ENCODE data around the gene MAMDC4. TPM values are rescaled to one million over a fixed set of nuclear protein-coding genes. Genes with fewer than 3 reads are reported as not detected.
"Not testable (repeated sequence)": the region's sequence is repeated elsewhere in the genome, so short reads cannot be mapped to it uniquely, and the experiment has no call there.

Gene MAMDC4
- total RNA-seq, 1 experiment from 2014 or later, result 17.3 TPM

DNA sequence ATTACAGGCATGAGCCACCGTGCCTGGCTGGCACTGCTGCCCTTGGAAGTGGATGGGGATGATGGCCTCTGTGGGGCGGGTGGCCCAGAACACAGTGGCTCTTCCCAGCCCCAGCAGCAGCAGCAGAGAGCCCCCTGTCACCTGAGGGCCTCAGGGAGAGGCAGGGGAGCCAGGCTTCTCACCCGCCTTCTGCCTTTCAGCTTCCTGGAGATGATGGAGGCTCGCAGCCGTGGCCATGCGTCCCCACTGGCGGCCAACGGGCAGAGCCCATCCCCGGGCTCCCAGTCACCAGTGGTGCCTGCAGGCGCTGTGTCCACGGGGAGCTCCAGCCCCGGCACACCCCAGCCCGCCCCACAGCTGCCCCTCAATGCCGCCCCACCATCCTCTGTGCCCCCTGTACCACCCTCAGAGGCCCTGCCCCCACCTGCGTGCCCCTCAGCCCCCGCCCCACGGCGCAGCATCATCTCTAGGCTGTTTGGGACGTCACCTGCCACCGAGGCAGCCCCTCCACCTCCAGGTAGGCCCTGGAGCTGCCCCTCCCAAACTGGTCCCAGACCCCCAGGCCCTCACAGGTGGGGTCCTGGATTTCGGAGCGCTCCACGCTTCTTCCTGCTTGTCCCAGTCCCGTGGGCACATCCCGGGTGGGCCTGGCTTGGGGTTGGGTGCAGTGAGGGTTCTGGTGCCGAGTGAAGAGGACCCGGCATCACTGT lies 14.8 kb upstream of the MAMDC4 start:
- H3K4me1 ChIP-seq (ENCODE audit: control insufficient read depth in 1 of 2, insufficient read depth in 2 of 2, low read length in 2 of 2), result peaks cover 21 to 27% of the 10 kb centered on the region in 2 experiments
- intact Hi-C loops (cut with micrococcal nuclease), result no loop called here

GRCh38 chr9:136837856-136838277 lies 14.3 kb upstream of the MAMDC4 start:
- DNase-seq (ENCODE audit: low read depth, low spot score); H3K79me2 ChIP-seq (ENCODE audit: insufficient read depth, low read length); H3K9ac ChIP-seq (ENCODE audit: low read length); H4K20me1 ChIP-seq (ENCODE audit: insufficient read depth); CTCF ChIA-PET; H2AFZ ChIP-seq (ENCODE audit: low read depth, low read length, poor library complexity, severe bottlenecking); BruUV-seq (replicated peaks); H3K4me2 ChIP-seq (ENCODE audit: low read length); H3K4me3 ChIP-seq (replicated peaks in 1 of 2; ENCODE audit: low read depth in 1 of 2, low read length in 2 of 2); H3K27ac ChIP-seq (ENCODE audit: low read depth, low read length); H3K36me3 ChIP-seq (ENCODE audit: control insufficient read depth in 1 of 2, insufficient read depth in 2 of 2, low read length in 2 of 2); POLR2A ChIA-PET; RAD21 ChIA-PET (ENCODE audit: low non-redundant PET in 1 of 2, low total read pairs in 2 of 2, uncharacterized antibody in 2 of 2, unreplicated experiment in 2 of 2); H3K27me3 ChIP-seq (ENCODE audit: insufficient read depth, low read length); intact Hi-C loops (cut with micrococcal nuclease); H3K9me3 ChIP-seq (ENCODE audit: control insufficient read depth in 1 of 2, insufficient read depth in 1 of 2, low read depth in 1 of 2, low read length in 2 of 2); H3K9me2 ChIP-seq (ENCODE audit: insufficient read depth); ATAC-seq: not testable (repeated sequence)
- H3K4me1 ChIP-seq (ENCODE audit: control insufficient read depth in 1 of 2, insufficient read depth in 2 of 2, low read length in 2 of 2), result peaks cover 21 to 30% of the 10 kb centered on the region in 2 experiments

More for the DNA sequence above, 14.8 kb upstream of the MAMDC4 start:
- no peaks in the 10 kb centered on the region for H3K9me3 ChIP-seq (ENCODE audit: control insufficient read depth in 1 of 2, insufficient read depth in 1 of 2, low read depth in 1 of 2, low read length in 2 of 2)
- TF ChIP-seq MAX (IDR thresholded peaks at IDR 0.05) (no peak), SRF (IDR thresholded peaks at IDR 0.05; ENCODE audit: low read depth) (no peak), EGR1 (IDR thresholded peaks at IDR 0.05; ENCODE audit: low read depth) (no peak), ELF1 (IDR thresholded peaks at IDR 0.05; ENCODE audit: borderline replicate concordance, low read depth) (no peak), EZH2phosphoT487 (IDR thresholded peaks at IDR 0.05; ENCODE audit: borderline replicate concordance) (no peak), JUND (IDR thresholded peaks at IDR 0.05) (no peak), RAD21 (IDR thresholded peaks at IDR 0.05; ENCODE audit: low read depth) (no peak)
- TF ChIP-seq, protein P1, sequence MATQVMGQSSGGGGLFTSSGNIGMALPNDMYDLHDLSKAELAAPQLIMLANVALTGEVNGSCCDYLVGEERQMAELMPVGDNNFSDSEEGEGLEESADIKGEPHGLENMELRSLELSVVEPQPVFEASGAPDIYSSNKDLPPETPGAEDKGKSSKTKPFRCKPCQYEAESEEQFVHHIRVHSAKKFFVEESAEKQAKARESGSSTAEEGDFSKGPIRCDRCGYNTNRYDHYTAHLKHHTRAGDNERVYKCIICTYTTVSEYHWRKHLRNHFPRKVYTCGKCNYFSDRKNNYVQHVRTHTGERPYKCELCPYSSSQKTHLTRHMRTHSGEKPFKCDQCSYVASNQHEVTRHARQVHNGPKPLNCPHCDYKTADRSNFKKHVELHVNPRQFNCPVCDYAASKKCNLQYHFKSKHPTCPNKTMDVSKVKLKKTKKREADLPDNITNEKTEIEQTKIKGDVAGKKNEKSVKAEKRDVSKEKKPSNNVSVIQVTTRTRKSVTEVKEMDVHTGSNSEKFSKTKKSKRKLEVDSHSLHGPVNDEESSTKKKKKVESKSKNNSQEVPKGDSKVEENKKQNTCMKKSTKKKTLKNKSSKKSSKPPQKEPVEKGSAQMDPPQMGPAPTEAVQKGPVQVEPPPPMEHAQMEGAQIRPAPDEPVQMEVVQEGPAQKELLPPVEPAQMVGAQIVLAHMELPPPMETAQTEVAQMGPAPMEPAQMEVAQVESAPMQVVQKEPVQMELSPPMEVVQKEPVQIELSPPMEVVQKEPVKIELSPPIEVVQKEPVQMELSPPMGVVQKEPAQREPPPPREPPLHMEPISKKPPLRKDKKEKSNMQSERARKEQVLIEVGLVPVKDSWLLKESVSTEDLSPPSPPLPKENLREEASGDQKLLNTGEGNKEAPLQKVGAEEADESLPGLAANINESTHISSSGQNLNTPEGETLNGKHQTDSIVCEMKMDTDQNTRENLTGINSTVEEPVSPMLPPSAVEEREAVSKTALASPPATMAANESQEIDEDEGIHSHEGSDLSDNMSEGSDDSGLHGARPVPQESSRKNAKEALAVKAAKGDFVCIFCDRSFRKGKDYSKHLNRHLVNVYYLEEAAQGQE (IDR thresholded peaks at IDR 0.05; ENCODE audit: low read depth), result no peak
- TF ChIP-seq, protein P2, sequence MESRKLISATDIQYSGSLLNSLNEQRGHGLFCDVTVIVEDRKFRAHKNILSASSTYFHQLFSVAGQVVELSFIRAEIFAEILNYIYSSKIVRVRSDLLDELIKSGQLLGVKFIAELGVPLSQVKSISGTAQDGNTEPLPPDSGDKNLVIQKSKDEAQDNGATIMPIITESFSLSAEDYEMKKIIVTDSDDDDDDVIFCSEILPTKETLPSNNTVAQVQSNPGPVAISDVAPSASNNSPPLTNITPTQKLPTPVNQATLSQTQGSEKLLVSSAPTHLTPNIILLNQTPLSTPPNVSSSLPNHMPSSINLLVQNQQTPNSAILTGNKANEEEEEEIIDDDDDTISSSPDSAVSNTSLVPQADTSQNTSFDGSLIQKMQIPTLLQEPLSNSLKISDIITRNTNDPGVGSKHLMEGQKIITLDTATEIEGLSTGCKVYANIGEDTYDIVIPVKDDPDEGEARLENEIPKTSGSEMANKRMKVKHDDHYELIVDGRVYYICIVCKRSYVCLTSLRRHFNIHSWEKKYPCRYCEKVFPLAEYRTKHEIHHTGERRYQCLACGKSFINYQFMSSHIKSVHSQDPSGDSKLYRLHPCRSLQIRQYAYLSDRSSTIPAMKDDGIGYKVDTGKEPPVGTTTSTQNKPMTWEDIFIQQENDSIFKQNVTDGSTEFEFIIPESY (IDR thresholded peaks at IDR 0.05; ENCODE audit: extremely low read depth, insufficient replicate concordance, low read length), result no peak
- RAD21 ChIA-PET (ENCODE audit: low non-redundant PET in 1 of 2, low total read pairs in 2 of 2, uncharacterized antibody in 2 of 2, unreplicated experiment in 2 of 2), result no interaction called here
- no peak overlapping the region for H3K4me2 ChIP-seq (ENCODE audit: low read length)
- no peaks in the 10 kb centered on the region for H3K27me3 ChIP-seq (ENCODE audit: insufficient read depth, low read length)
- POLR2A ChIA-PET, result no interaction called here
- DNase-seq (ENCODE audit: low read depth, low spot score) (no peak), ATAC-seq (no peak)
- no peaks in the 10 kb centered on the region for H4K20me1 ChIP-seq (ENCODE audit: insufficient read depth)
- H3K27ac ChIP-seq (ENCODE audit: low read depth, low read length), result no peak overlapping the region
- H3K9ac ChIP-seq (ENCODE audit: low read length), result no peak overlapping the region
- H3K4me3 ChIP-seq (replicated peaks in 1 of 2; ENCODE audit: low read depth in 1 of 2, low read length in 2 of 2), result no peak overlapping the region
- H3K36me3 ChIP-seq (ENCODE audit: control insufficient read depth in 1 of 2, insufficient read depth in 2 of 2, low read length in 2 of 2), result 0 out of 4 replicates have a peak, but pooled peaks cover 0 to 3% of the 10 kb centered on the region in 2 experiments
- H3K79me2 ChIP-seq (ENCODE audit: insufficient read depth, low read length), result no peaks in the 10 kb centered on the region
- no peaks in the 10 kb centered on the region for H3K9me2 ChIP-seq (ENCODE audit: insufficient read depth)
- BruUV-seq (replicated peaks), result no TSS peak
- CTCF ChIA-PET, result no interaction called here
- H2AFZ ChIP-seq (ENCODE audit: low read depth, low read length, poor library complexity, severe bottlenecking), result no peak overlapping the region
